Liver (tissue), 3 donors: ENCODE measurements around the gene GLIS1.

Experiments
- CTCF ChIP-seq: fragments of 150-350 bp; IDR thresholded peaks from 2 replicates; pipeline ENCODE4 v1.5.1; 2017; ENCODE audit warnings: improper control_type of control experiment, low read depth, low read length; ENCODE audit not compliant: missing input control
- GABPA ChIP-seq, 2 donors: IDR thresholded peaks in 1 of 2; conservative IDR thresholded peaks in 1 of 2; 2 replicates each; pipeline ENCODE4 v1.6.1; 2016; ENCODE audit warnings: antibody characterized with exemption in 2 of 2, mild to moderate bottlenecking in 1 of 2, moderate library complexity in 1 of 2
- MAX ChIP-seq: IDR thresholded peaks from 2 replicates; pipeline ENCODE4 v1.6.1; 2016; ENCODE audit warnings: antibody characterized with exemption
- TAF1 ChIP-seq: conservative IDR thresholded peaks from 2 replicates; pipeline ENCODE4 v1.6.1; 2016; ENCODE audit warnings: antibody characterized with exemption, mild to moderate bottlenecking
- YY1 ChIP-seq: IDR thresholded peaks from 2 replicates; pipeline ENCODE4 v1.6.1; 2016; ENCODE audit warnings: antibody characterized with exemption, mild to moderate bottlenecking
- donor health status: healthy.
- donor health status: healthy.

GRCh38 chr1:53575955-53576320 is 163.0 kb downstream of the GLIS1 start:
- no peak for TF ChIP-seq GABPA (IDR thresholded peaks at IDR 0.05 in 1 of 2, conservative IDR thresholded peaks at IDR 0.05 in 1 of 2)
- no peak for TF ChIP-seq CTCF
- no peak for TF ChIP-seq TAF1
- TF ChIP-seq YY1, result no peak
- TF ChIP-seq MAX, result no peak
